GM18520 (cell line): ENCODE measurements around the gene MTAP.
A peak's percentile ranks its signal among the peaks of the same experiment; 100 is the strongest.

ENCODE experiments used
- ATAC-seq: cut with Tn5 transposase; IDR thresholded peaks from one replicate; pipeline ENCODE4 v1.9.1; 2021; ENCODE audit not compliant: unreplicated experiment

MTAP gene

DNA sequence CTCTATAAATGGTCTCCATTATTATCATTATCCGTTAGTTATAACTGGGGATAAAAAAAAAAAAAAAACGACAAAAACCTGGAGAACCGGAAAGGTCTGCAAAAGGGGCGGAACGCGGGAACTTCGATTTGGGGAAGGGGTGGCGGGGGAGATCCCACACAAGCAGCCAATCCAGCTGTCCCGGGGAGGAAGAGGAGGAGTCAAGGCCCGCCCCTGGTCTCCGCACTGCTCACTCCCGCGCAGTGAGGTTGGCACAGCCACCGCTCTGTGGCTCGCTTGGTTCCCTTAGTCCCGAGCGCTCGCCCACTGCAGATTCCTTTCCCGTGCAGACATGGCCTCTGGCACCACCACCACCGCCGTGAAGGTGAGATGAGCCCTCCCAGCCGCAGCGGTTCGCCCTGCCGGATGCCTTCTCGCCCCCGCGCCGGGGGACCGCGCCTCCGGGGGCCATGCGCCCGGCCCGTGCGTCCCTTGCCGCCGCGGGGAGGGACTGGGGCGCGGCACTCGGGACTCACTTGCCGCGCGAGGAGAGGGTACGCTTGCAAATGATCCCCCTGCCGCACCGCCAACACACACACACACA is at the start of gene MTAP:
TSS of gene MTAP (plus strand) at position 219 of the 583 bp plus-strand sequence. CDS start at position 332, 113 bp downstream.
- ATAC-seq = peak; percentile 80

GRCh38 chr9:21753523-21753922 is 48.9 kb upstream of the MTAP start:
- ATAC-seq = no peak

- ATAC-seq = no peak
Measured at GRCh38 chr9:21754741-21755140, 47.7 kb upstream of the MTAP start.

DNA sequence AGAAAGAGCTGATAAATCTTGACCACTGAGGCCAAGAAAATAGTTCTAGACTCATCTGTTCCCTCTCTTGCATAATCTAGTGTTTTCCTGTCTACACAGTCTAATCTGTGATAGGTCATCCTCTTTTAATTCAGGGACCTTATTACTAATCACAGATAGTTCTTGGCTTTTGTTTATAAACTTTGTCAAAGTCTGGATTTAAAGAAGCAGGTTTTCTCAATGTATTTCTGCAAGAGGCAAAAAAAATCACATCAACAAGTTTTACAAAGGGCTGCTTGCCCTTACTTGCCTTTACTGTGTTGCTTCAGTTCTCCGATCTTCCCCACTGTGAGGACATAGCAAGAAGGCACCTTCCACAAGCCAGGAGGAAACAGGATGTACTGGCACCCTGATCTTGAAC is 43.9 kb upstream of the MTAP start:
- ATAC-seq = no peak

GRCh38 chr9:21761309-21761901 is 41.0 kb upstream of the MTAP start:
- peak; percentile 76 for ATAC-seq

DNA sequence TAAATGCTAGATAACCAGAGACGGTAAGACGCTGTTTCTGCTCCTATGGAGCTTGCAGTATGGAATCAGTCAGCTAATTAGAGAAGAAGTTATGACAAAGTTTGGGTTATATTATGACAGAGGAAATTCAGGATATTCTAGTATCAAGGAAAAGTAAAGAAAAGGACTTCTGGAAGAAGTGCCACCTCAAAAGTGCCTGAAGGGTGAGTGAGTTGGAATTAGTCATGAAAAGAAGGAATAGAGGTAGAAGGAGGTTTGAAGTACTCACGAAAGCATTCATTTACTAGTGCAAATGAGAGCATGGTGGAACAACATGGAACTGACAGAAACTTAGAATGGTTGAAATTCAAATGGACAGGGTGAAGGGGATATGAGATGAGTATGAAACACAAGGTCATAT is 40.4 kb upstream of the MTAP start:
- ATAC-seq = no peak

DNA sequence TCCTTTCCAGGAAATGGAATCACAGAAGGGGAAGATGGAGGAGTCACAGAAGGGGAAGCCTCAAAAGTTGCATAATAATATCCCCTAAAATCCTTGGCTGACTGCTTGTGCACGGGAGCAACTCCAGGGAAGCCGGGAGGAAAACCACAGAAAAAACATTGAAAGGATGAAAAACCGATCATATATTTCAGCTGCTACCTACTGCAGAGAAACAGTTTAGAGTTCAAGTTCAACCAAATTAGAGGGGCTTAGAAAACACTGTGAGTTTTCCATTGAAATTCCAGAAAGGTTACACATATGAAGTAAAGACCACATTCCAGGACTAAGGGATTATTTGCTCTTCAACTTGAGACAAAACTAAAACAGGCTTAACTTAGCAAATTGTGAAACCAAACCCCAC is 37.6 kb upstream of the MTAP start:
- ATAC-seq = no peak

- ATAC-seq = no peak
Measured at GRCh38 chr9:21766096-21766495, 36.3 kb upstream of the MTAP start.

- no peak for ATAC-seq
Measured at GRCh38 chr9:21770871-21771560, 31.4 kb upstream of the MTAP start.

DNA sequence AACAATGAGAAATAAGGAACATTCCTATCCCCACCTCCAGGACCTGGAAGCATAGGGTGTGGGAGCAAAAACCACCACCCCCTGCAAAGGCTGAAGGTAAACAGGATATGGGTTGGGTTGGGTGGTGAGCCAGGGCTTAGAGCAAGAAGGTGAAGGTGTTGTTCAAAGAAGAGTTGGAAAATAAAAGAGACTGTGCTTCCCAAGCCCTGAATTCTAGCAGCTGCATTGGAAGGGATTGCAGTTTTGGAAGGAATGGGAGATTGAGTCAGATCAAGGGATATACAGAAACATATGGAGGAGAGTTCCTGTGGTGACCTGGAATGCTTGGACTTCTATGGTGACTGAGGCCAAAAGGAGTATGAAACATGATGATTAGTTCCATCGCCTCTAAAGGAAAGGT is 24.7 kb upstream of the MTAP start:
- no peak for ATAC-seq

GRCh38 chr9:21778304-21778703 is 24.1 kb upstream of the MTAP start:
- ATAC-seq = no peak

GRCh38 chr9:21779397-21779796 is 23.0 kb upstream of the MTAP start:
- ATAC-seq = no peak

DNA sequence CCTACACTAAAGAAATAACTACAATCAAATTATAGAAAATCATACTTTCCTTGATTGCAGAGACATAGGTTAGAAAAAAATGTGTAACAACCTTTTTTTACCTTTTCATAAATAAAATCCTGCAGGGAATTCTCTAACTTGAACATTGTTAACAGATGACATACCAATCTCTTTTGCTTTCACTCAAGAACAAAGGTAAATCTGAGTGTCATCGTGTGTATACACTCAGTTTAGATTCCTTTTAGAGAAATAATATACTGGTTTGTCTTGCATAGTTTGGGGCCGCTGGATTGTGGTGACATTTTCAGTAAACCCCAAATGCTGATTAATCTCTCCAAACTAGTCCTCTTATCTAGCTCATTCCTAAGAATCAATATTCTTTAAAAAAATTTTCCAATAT is 20.8 kb upstream of the MTAP start:
- no peak for ATAC-seq

DNA sequence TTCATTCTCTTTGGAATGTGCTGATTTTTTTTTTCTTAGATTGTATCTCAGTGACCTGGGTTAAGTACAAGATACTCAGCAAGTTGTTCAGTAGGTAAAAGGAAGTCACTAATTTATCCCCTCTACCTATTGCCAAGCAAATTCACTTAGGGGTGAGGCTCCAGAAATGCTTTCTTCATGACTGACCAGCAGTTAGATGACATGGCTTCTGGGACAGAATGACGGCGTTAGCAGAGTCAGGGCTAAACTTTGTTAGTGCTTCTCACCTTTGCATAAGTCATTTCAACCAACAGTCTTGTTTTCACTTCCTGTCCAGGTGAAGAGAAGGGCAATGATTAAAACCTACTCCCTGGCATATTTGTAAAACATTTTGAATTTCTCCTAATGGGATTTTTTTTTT is 20.2 kb upstream of the MTAP start:
- ATAC-seq = no peak

DNA sequence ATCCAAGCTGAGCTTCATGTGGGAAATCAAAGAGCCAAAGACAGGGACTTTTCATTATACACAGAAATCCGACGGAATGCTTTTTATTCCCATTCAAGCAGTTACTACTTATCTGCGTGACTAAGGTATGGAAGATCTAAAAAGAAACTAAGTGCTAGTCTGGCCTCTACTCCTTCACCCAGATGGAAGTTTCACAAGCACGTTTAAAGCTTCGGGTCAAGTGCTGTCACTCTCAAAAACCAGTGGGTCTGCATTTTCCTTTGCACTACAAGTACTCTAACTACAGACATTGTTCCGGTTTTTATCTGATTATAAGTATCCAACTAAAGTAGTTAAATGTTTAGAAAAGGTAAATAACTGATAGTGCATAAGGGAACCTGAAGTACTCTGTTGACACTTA is 13.7 kb upstream of the MTAP start:
- ATAC-seq = no peak

DNA sequence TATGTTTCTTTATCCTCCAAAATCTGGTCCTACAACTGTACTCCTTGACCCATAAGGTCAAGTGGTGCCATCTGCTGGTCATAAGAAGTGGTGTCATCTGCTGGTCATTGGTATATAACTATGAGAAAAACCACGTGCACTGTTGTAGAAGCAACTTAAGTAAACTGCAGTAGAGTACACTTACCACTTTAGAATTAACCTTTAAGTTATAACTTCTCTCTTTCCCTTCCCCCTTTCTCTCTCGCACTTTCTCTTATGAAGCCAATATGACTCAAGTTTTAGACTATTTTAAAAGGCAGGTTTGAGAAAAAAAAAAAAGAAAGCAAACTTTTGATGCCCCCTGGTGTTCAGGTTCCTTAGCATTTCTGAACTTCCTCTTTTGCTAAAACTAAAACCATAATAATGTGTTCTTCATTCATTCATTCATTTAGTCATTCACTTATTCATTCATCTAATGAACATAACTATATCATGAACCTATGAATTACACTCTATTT is 12.8 kb upstream of the MTAP start:
- ATAC-seq = peak; percentile 98

DNA sequence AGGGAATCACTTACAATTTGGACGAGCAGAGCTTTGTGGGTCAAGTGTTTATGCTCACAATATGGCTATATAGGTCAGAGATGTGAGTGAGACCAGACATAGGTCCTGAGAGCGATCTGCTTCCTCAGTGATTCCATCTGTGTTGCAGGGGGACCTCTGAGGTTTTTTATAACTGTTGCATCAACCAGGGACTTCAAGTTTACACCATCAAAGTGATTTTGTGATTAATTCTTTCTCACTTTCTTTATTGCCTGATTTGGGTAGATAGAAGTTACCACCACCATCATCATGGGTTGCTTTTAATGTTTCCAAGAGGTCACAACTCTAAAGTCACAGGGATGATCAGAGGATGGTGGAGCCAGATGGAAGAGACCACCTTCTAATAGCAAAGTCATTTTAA is 7.0 kb upstream of the MTAP start:
- ATAC-seq = no peak

- ATAC-seq = no peak
Measured at GRCh38 chr9:21796768-21797167, 5.7 kb upstream of the MTAP start.

DNA sequence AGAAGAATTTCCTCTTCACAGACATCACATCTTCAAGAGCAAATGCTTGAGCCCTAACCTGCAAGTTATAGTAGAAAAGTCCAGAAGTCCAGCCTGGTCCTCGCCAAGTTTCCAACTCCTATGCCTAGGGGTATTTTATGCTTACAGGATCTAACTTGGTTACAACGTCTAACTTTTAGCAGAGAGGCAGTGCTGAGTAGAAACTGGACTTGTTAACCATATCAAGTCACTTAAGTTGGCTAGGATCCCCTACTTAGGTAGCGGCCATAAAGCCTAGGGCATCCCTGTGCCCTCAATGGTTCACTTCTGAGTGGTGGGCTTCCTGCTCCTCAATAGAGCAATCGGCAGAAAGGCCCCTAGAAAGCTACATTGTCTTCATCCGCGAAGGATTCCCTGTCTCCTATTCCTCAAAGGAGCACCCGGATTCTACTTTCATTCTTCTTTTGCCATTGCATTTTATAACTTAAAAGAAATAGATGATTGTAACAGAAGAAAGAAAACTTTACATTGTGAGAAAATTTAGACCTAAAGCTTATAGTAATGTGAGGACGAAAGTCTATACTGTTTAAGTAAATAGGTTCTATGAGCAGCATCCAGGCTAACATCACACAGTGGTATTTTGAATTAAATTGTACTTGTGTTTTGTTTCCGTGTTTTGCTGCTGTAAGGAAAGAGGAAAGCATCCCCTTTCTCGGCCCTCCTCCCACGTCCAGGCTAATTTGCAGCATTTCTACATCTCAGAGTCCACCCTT is 1.3 kb upstream of the MTAP start:
- no peak for ATAC-seq

DNA sequence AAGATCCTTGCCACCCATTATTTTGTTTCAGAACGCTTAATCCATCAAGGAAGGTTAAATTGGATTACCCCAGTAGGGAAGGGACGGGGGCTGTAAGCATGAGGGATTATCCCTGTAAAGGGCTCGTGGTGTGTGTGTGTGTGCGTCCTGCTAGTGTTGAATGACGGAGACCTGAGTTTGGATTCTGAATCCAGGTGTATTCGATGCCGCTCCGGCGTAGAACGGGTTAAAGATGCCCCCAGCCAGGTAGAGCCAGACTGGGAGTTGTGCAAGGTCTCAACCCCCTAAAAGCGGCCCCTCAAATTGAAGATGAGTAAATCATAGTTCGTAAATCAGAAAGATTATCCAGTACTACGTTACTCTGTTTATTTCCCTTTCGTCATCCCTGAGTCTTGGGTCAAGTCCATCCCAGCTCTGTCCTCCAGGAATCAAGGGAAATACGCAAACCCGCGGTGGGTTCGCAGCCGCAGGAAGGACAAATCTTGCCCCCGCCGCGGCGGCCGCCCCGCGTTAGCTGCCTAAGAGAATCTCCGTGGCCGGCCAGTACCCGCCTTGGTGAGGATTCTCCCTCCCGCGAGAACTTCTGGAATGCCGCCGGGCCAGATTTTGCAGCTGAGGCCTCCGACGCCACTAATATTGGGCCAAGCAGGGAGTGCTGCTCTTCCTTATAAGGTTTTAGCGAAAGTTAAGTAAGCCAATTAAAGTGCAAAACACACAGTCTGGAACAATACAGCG is 586 bp upstream of the MTAP start:
- ATAC-seq = no peak

- ATAC-seq = no peak
Measured at GRCh38 chr9:21803649-21804048, 1.2 kb downstream of the MTAP start.
